ENCODE data around the gene DMRT2.
A peak's percentile ranks its signal among the peaks of the same experiment; 100 is the strongest.

The DMRT2 gene

GRCh38 chr9:1050125-1050895, at the start of gene DMRT2:
Gene DMRT2 (plus strand): TSS chr9:1050357. CDS start chr9:1051614, 1,257 bp downstream.
- DNase-seq = peak; percentile 98

- DNase-seq = no peak
These were observed 48.3 kb upstream of the DMRT2 start for GRCh38 chr9:1001838-1002237.

- DNase-seq = no peak
These were observed 47.5 kb upstream of the DMRT2 start for GRCh38 chr9:1002678-1003077.

- peak; percentile 46 for DNase-seq
These were observed 45.0 kb upstream of the DMRT2 start for GRCh38 chr9:1005043-1005667.

GRCh38 chr9:1007312-1007711, 42.8 kb upstream of the DMRT2 start:
- DNase-seq = no peak

GRCh38 chr9:1008216-1008615, 41.9 kb upstream of the DMRT2 start:
- no peak for DNase-seq

GRCh38 chr9:1009101-1009707, 41.0 kb upstream of the DMRT2 start:
- peak; percentile 90 for DNase-seq

GRCh38 chr9:1013021-1013420, 37.1 kb upstream of the DMRT2 start:
- no peak for DNase-seq

- no peak for DNase-seq
These were observed 35.9 kb upstream of the DMRT2 start for GRCh38 chr9:1014225-1014624.

GRCh38 chr9:1014640-1015039, 35.5 kb upstream of the DMRT2 start:
- DNase-seq = no peak

- no peak for DNase-seq
These were observed 32.0 kb upstream of the DMRT2 start for GRCh38 chr9:1018121-1018520.

GRCh38 chr9:1024112-1024511, 26.0 kb upstream of the DMRT2 start:
- DNase-seq = no peak

GRCh38 chr9:1025131-1025530, 25.0 kb upstream of the DMRT2 start:
- DNase-seq = no peak

- DNase-seq = no peak
These were observed 23.9 kb upstream of the DMRT2 start for GRCh38 chr9:1026219-1026618.

- no peak for DNase-seq
These were observed 21.5 kb upstream of the DMRT2 start for GRCh38 chr9:1028501-1029190.

- no peak for DNase-seq
These were observed 18.1 kb upstream of the DMRT2 start for GRCh38 chr9:1031951-1032601.

GRCh38 chr9:1034271-1034670, 15.9 kb upstream of the DMRT2 start:
- no peak for DNase-seq

GRCh38 chr9:1039589-1039988, 10.6 kb upstream of the DMRT2 start:
- DNase-seq = no peak

GRCh38 chr9:1042466-1042865, 7.7 kb upstream of the DMRT2 start:
- DNase-seq = peak; percentile 79

GRCh38 chr9:1044643-1045042, 5.5 kb upstream of the DMRT2 start:
- DNase-seq = no peak

- no peak for DNase-seq
These were observed 3.3 kb upstream of the DMRT2 start for GRCh38 chr9:1046639-1047572.
